SK-N-SH (cell line): Measurements from ENCODE around the gene ATIC. TPM values are rescaled to one million over a fixed set of nuclear protein-coding genes. Genes with fewer than 3 reads are reported as not detected.

Source experiments
- CTCF ChIA-PET: fragments of 300-600, 350-600 bp; formaldehyde crosslinking; extraction: SDS; loops from one replicate; lab custom pipeline; 2021; lab: Yijun Ruan, JAX
- POLR2A ChIA-PET: fragments of 350-600 bp; sonication (Branson Sonifier 250); formaldehyde crosslinking; extraction: SDS; loops from one replicate; lab custom pipeline; 2020; ENCODE audit warnings: antibody characterized with exemption, inconsistent platforms; lab: Yijun Ruan, JAX
- DNase-seq: peaks from one replicate; pipeline ENCODE4 v3.0.0; 2012
- H2AFZ ChIP-seq: fragments of 200-600 bp; sonication (generic); 2 replicates; pipeline ENCODE4 v1.8.1; 2016; ENCODE audit warnings: antibody characterized with exemption, mild to moderate bottlenecking, low read depth
- H3F3A ChIP-seq: fragments of 200-600 bp; sonication (generic); replicated peaks from 2 replicates; pipeline ENCODE3; 2016; ENCODE audit warnings: antibody characterized with exemption, mild to moderate bottlenecking; ENCODE audit not compliant: insufficient read depth
- H3K27ac ChIP-seq, 2 experiments: fragments of 200-500 bp in 1 of 2; fragments of 200-600 bp in 1 of 2; sonication (Bioruptor generic) in 1 of 2; sonication (generic), shearing (Covaris generic) in 1 of 2; 2 replicates each; pipeline versions ENCODE4 v1.5.1 to v1.6.1; 2014 to 2016; ENCODE audit warnings: low read depth in 2 of 2, inconsistent platforms in 1 of 2, low read length in 1 of 2, mild to moderate bottlenecking in 1 of 2, mixed read lengths in 1 of 2
- H3K27me3 ChIP-seq: fragments of 200-600 bp; sonication (generic), shearing (Covaris generic); 2 replicates; pipeline ENCODE4 v1.6.1; 2016; ENCODE audit warnings: mixed run types; ENCODE audit not compliant: insufficient read depth
- H3K36me3 ChIP-seq, 2 experiments: fragments of 200-500 bp in 1 of 2; fragments of 200-600 bp in 1 of 2; sonication (Bioruptor generic) in 1 of 2; sonication (generic) in 1 of 2; replicated peaks in 1 of 2; 2 replicates each; pipeline versions ENCODE3 to v1.5.1; 2014 to 2016; ENCODE audit warnings: low read length in 1 of 2, mild to moderate bottlenecking in 1 of 2; ENCODE audit not compliant: insufficient read depth in 2 of 2, control insufficient read depth in 1 of 2
- H3K4me1 ChIP-seq, 2 experiments: fragments of 200-500 bp in 1 of 2; fragments of 200-600 bp in 1 of 2; sonication (Bioruptor generic) in 1 of 2; sonication (generic), shearing (Covaris generic) in 1 of 2; 2 replicates each; pipeline versions ENCODE4 v1.5.1 to v1.6.1; 2014 to 2016; ENCODE audit warnings: low read depth in 1 of 2, low read length in 1 of 2, mixed run types in 1 of 2; ENCODE audit not compliant: insufficient read depth in 2 of 2, control insufficient read depth in 1 of 2
- H3K4me2 ChIP-seq: fragments of 200-600 bp; sonication (generic), shearing (Covaris generic); 2 replicates; pipeline ENCODE4 v1.6.1; 2017; ENCODE audit warnings: mixed run types
- H3K4me3 ChIP-seq, 2 experiments: fragments of 200-500 bp in 1 of 2; fragments of 200-600 bp in 1 of 2; sonication (Bioruptor generic) in 1 of 2; sonication (generic), shearing (Covaris generic) in 1 of 2; 2 replicates each; pipeline versions ENCODE4 v1.5.1 to v1.8.1; 2014 to 2016; ENCODE audit warnings: low read depth in 2 of 2, inconsistent platforms in 1 of 2, low read length in 1 of 2, mild to moderate bottlenecking in 1 of 2, mixed read lengths in 1 of 2, moderate library complexity in 1 of 2
- H3K79me2 ChIP-seq: fragments of 200-600 bp; sonication (generic); 2 replicates; pipeline ENCODE4 v1.8.1; 2017; ENCODE audit warnings: mild to moderate bottlenecking; ENCODE audit not compliant: insufficient read depth
- H3K9ac ChIP-seq: fragments of 200-600 bp; sonication (generic); 2 replicates; pipeline ENCODE4 v1.6.1; 2017; ENCODE audit warnings: mixed run types
- H3K9me2 ChIP-seq: fragments of 200-600 bp; sonication (generic); 2 replicates; pipeline ENCODE4 v1.6.1; 2017; ENCODE audit warnings: mixed run types
- H3K9me3 ChIP-seq: fragments of 200-600 bp; sonication (generic); 2 replicates; pipeline ENCODE4 v1.6.1; 2017; ENCODE audit warnings: mixed run types, mild to moderate bottlenecking, moderate library complexity
- H4K20me1 ChIP-seq: fragments of 200-600 bp; sonication (generic); 2 replicates; pipeline ENCODE4 v1.6.1; 2017; ENCODE audit warnings: mild to moderate bottlenecking, mixed run types; ENCODE audit not compliant: insufficient read depth
- CTCF ChIP-seq: fragments of 200-600 bp; sonication (generic); IDR thresholded peaks from 2 replicates; pipeline ENCODE4 v1.6.1; 2017; ENCODE audit warnings: antibody characterized with exemption, mild to moderate bottlenecking, moderate library complexity
- EZH2phosphoT487 ChIP-seq: fragments of 200-600 bp; sonication (generic); IDR thresholded peaks from 2 replicates; pipeline ENCODE4 v1.6.1; 2017; ENCODE audit warnings: low read depth, mixed run types, mild to moderate bottlenecking, antibody characterized with exemption, moderate library complexity, borderline replicate concordance
- JUND ChIP-seq: IDR thresholded peaks from 2 replicates; pipeline ENCODE4 v1.4.0; 2012
- MXI1 ChIP-seq: IDR thresholded peaks from 2 replicates; pipeline ENCODE4 v1.6.1; 2012; ENCODE audit warnings: mild to moderate bottlenecking, low read depth, low read length, improper control_type of control experiment
- POLR2AphosphoS5 ChIP-seq: IDR thresholded peaks from 2 replicates; pipeline ENCODE4 v1.6.1; 2012; ENCODE audit warnings: low read depth, low read length
- RFX5 ChIP-seq: IDR thresholded peaks from 2 replicates; pipeline ENCODE4 v1.6.1; 2012; ENCODE audit warnings: mild to moderate bottlenecking, improper control_type of control experiment, low read length
- ZBTB33 ChIP-seq: IDR thresholded peaks from 2 replicates; pipeline ENCODE4 v1.4.0; 2012; ENCODE audit warnings: low read depth, borderline replicate concordance
- WGBS: methylation state at CpG from one replicate; pipeline ENCODE4 v1.1.6; 2017; ENCODE audit warnings: low lambda C conversion rate; 5-methylcytosine and 5-hydroxymethylcytosine counted together
- polyA plus RNA-seq, 3 experiments: library from polyadenylated mRNA; depleted of rRNA; stranded (reverse); fragments of >200 nt; gene quantifications; 2 replicates each; pipeline ENCODE4 v1.2.3, GENCODE V29; 2012
- TF ChIP-seq, protein P1 (sequence below): IDR thresholded peaks from 2 replicates; pipeline ENCODE4 v1.4.0; 2012; ENCODE audit warnings: low read depth, borderline replicate concordance
- TF ChIP-seq, protein P2 (sequence below): IDR thresholded peaks from 2 replicates; pipeline ENCODE4 v1.6.1; 2012; ENCODE audit warnings: mild to moderate bottlenecking, low read depth, low read length, moderate library complexity

The ATIC gene
- polyA plus RNA-seq, 1 of the 3 experiments (the other 2 are of a cell fraction) = 108 TPM

DNA sequence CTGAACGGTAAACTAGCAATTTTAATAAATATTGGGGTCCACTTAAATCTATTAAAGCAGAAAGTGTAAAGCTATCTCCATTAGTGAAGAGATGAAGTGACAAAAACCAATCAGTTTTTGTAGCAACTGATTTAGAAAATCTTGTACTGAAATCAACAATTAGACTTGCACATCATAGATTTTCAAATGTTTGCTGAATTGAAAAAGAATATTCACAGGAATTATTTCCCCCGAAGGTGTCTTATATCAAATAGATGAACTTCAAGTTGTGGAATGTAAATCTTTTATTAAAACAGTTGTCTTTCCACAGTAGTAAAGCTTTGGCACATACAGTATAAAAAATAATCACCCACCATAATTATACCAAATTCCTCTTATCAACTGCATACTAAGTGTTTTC, 48.7 kb downstream of the ATIC start:
- Histone ChIP-seq H3K9ac (no peak overlapping the region), H3K4me3 (no peak overlapping the region), H3F3A (peaks cover 99% of the 10 kb centered on the region), H3K27me3 (no peaks in the 10 kb centered on the region), H3K27ac (peak overlapping the region in 1 of 2 experiments; percentile 57; a peak in 2 of 4 replicates), H2AFZ (no peak overlapping the region), H3K4me2 (no peak overlapping the region), H3K9me3 (no peaks in the 10 kb centered on the region), H3K4me1 (peaks cover 0 to 3% of the 10 kb centered on the region in 2 experiments; a peak in 3 of 4 replicates), H3K9me2 (no peaks in the 10 kb centered on the region), H3K36me3 (peaks cover 54 to 73% of the 10 kb centered on the region in 2 experiments), H4K20me1 (peaks cover 53% of the 10 kb centered on the region), H3K79me2 (no peaks in the 10 kb centered on the region)
- ChIA-PET POLR2A (no interaction called here), CTCF (no interaction called here)
- no peak for TF ChIP-seq EZH2phosphoT487
- no peak for TF ChIP-seq CTCF
- no peak for TF ChIP-seq ZBTB33
- no peak for TF ChIP-seq JUND
- WGBS = 95% methylated on average over 2 of the region's 2 CpGs
- DNase-seq = no peak

GRCh38 chr2:215361211-215361875, 49.5 kb downstream of the ATIC start:
- Histone ChIP-seq H3K27ac (peak overlapping the region in 1 of 2 experiments; percentile 57; a peak in 2 of 4 replicates), H3K4me1 (peaks cover 0 to 3% of the 10 kb centered on the region in 2 experiments; a peak in 3 of 4 replicates), H3K4me2 (no peak overlapping the region), H3K9ac (no peak overlapping the region), H3K79me2 (peaks cover 3% of the 10 kb centered on the region; the same call in 1 of the 2 replicates), H3K27me3 (no peaks in the 10 kb centered on the region), H3F3A (peaks cover 99% of the 10 kb centered on the region), H3K9me3 (no peaks in the 10 kb centered on the region), H3K9me2 (no peaks in the 10 kb centered on the region), H2AFZ (no peak overlapping the region), H3K36me3 (peaks cover 57 to 79% of the 10 kb centered on the region in 2 experiments), H4K20me1 (peaks cover 57% of the 10 kb centered on the region), H3K4me3 (no peak overlapping the region)
- no peak for TF ChIP-seq POLR2AphosphoS5
- TF ChIP-seq, protein P1, sequence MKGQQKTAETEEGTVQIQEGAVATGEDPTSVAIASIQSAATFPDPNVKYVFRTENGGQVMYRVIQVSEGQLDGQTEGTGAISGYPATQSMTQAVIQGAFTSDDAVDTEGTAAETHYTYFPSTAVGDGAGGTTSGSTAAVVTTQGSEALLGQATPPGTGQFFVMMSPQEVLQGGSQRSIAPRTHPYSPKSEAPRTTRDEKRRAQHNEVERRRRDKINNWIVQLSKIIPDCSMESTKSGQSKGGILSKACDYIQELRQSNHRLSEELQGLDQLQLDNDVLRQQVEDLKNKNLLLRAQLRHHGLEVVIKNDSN = no peak
- no peak for TF ChIP-seq MXI1
- TF ChIP-seq RFX5 = no peak
- TF ChIP-seq, protein P2, sequence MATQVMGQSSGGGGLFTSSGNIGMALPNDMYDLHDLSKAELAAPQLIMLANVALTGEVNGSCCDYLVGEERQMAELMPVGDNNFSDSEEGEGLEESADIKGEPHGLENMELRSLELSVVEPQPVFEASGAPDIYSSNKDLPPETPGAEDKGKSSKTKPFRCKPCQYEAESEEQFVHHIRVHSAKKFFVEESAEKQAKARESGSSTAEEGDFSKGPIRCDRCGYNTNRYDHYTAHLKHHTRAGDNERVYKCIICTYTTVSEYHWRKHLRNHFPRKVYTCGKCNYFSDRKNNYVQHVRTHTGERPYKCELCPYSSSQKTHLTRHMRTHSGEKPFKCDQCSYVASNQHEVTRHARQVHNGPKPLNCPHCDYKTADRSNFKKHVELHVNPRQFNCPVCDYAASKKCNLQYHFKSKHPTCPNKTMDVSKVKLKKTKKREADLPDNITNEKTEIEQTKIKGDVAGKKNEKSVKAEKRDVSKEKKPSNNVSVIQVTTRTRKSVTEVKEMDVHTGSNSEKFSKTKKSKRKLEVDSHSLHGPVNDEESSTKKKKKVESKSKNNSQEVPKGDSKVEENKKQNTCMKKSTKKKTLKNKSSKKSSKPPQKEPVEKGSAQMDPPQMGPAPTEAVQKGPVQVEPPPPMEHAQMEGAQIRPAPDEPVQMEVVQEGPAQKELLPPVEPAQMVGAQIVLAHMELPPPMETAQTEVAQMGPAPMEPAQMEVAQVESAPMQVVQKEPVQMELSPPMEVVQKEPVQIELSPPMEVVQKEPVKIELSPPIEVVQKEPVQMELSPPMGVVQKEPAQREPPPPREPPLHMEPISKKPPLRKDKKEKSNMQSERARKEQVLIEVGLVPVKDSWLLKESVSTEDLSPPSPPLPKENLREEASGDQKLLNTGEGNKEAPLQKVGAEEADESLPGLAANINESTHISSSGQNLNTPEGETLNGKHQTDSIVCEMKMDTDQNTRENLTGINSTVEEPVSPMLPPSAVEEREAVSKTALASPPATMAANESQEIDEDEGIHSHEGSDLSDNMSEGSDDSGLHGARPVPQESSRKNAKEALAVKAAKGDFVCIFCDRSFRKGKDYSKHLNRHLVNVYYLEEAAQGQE = no peak
- no peak for TF ChIP-seq ZBTB33
- ChIA-PET CTCF (no interaction called here), POLR2A (no interaction called here)
- 96% methylated on average over 4 of the region's 4 CpGs for WGBS
- no peak for DNase-seq
